Lower leg skin (tissue), 3 donors: Measurements from ENCODE around the gene CDK18.

Source experiments
- CTCF ChIP-seq, 3 donors: fragments of 450-650 bp; IDR thresholded peaks; one replicate each; pipeline ENCODE4 v1.5.1; 2016; ENCODE audit warnings: antibody characterized with exemption in 3 of 3, mild to moderate bottlenecking in 3 of 3, moderate library complexity in 2 of 3
- POLR2A ChIP-seq, 2 donors: fragments of 450-650 bp; IDR thresholded peaks; one replicate each; pipeline ENCODE4 v1.6.1; 2016 to 2017; ENCODE audit warnings: antibody characterized with exemption in 2 of 2, mild to moderate bottlenecking in 1 of 2, moderate library complexity in 1 of 2

DNA sequence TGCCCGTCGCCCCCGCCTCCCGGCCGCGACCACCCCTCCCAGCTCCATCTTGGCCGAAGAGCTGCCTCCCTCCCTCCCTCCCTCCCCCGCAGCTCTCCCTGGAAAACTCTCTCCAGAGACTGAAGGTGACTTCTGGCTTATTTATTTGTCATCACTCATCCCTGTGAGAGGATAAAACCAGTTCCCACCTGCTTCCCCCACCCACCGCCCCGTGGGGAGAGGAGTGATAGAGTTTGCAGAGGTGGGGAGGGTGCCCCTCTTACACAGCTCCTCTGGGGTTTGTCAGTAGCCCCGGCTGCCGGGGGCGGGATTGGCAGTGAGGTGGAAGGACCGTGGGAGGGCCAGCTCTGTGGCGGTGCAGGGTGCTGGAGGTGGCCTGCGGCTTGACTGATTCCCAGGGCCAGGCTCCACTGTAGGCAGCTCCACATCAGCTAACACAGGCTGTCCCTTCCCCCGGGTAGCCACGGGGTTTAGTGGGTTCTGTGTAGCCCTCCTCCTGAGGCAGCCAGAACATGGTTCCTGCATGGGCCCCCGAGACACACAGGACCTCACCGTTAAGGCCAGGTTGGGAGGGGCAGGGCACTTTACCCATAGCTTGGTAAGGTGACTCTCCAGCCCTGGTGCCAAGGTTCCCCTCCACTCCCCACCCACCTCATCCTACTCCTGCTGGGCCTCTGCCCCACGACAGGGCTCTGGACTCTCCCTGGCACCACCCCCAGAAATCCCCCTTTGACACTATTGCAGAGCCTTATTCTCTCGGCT lies 65.1 kb downstream of the CDK18 start:
- TF ChIP-seq CTCF (IDR thresholded peaks at IDR 0.05) (no peak), POLR2A (IDR thresholded peaks at IDR 0.05) (no peak)
